Activated CD8-positive, alpha-beta memory T cell treated with anti-CD3 and anti-CD28 coated beads for 36 hours (primary cell): ENCODE measurements around the gene HIF1A. TPM values are rescaled to one million over a fixed set of nuclear protein-coding genes. Genes with fewer than 3 reads are reported as not detected.
"Not testable (repeated sequence)": the region's sequence is repeated elsewhere in the genome, so short reads cannot be mapped to it uniquely, and the experiment has no call there.

ENCODE experiments used
- CTCF ChIA-PET: fragments of 350-600 bp; sonication (Branson Sonifier 250); formaldehyde crosslinking; loops from one replicate; lab custom pipeline; 2021; ENCODE audit warnings: antibody characterized with exemption; lab: Charles Lee
- POLR2A ChIA-PET: fragments of 350-600 bp; sonication (Branson Sonifier 250); formaldehyde crosslinking; loops from one replicate; lab custom pipeline; 2021; ENCODE audit warnings: antibody characterized with exemption; lab: Charles Lee
- total RNA-seq, 2 experiments: library from RNA; stranded (reverse); gene quantifications; one replicate each; pipeline ENCODE4 v1.2.3, GENCODE V29; 2021

The HIF1A gene
- total RNA-seq, 2 experiments from 2014 or later: 158 to 163 TPM

DNA sequence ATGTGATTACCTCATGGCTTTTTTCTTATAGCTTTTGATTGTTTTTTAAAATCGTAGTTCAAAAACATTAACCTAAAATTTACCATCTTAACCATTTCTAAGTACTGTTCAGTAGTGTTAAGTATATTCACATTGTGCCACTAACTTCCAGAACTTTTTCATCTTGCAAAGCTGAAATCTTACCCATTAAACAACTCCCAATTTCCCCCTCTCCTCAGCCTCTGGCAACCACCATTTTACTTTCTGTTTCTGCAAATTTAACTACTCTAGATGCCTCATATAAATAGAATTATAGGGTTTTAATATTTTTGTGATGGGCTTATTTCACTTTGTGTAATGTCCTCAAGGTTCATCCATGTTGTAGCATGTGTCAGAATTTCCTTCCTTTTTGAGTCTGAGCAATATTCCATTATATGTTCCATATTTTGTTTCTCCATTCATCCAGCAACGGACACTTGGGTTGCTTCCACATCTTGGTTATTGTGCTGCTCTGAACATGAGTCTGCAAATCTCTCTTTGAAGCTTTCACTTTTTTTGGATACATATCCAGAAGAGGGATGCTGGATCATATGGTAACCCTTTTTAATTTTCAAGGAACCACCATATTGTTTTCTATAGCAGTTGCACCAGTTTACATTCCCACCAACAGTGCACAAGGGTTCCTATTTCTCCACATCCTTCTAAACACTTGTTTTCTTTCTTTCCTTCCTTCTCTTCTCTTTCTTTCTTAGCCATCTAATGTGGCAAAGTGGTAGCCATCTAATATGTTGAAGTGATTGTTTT lies 5.0 kb downstream of the HIF1A start:
- POLR2A ChIA-PET: no interaction called here

GRCh38 chr14:61701946-61702345 lies 6.6 kb downstream of the HIF1A start:
- ChIA-PET CTCF (interaction anchor here (0.7 kb wide), 1 partner anchor 12 kb away, joined by 4 read pairs; no protein-coding TSS in a partner anchor), POLR2A (interaction anchor here (0.6 to 0.8 kb wide), 2 partner anchors 26 to 107 kb away, joined by 3 to 5 read pairs; no protein-coding TSS in a partner anchor)

More for the DNA sequence above, 5.0 kb downstream of the HIF1A start:
- CTCF ChIA-PET: no interaction called here

DNA sequence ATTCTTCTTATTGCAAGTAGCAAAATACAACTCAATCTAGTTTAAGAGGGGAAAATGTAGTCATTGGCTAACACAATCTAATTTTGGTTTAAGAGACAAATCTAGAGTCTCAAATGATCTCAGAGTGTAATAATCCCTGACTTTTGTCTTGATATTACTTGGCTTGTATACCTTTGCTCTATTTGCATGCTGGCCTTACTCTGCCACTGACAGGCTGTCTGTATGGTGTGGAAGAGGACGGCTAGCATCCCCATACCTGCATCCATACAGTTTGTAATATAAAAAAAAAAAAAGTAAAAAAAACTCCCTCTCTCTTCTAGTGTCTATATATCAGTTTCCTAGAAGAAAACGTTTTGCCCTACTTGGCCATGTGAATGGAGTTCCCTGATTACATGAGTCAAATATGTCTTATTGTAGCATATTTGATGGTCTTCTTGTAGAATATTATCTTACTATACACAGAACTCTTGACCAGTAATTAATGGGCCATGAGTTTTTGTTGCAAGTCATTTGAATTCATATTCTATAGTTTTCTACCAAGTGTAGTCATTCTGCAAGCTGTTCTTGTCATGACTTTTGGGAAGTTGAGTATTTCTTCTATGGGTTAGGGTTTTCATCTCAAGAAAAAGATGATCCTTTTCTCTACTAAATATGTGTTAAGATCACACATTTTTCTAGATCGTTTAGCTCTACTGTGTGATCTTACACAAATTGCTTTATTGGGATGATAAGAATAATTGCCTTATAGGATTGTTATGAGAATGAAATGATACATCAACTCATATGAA lies 8.2 kb downstream of the HIF1A start:
- POLR2A ChIA-PET: interaction anchor here (0.6 to 1.0 kb wide), 2 partner anchors 9 to 19 kb away, joined by 6 to 10 read pairs; partner anchors contain the start of gene HIF1A
- CTCF ChIA-PET: no interaction called here

DNA sequence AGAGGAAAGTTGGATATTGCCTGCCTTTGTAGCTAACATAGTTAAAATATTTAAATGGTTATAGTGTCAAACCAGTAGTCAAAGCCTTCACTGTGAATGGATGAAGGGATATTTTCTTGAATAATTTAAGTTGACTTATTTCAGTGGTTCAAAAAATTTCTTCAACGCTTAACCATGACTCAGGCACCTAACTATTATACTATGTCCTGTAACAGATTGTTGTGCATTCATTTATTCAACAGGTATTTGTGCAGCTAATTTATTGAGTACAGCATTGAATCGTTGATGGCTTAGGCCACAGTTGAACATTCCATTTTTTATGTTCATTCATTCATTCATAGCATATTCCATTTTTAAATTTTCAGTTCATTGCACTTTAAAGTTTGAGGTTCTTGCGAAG lies 9.2 kb downstream of the HIF1A start:
- POLR2A ChIA-PET: no interaction called here
- CTCF ChIA-PET: no interaction called here

DNA sequence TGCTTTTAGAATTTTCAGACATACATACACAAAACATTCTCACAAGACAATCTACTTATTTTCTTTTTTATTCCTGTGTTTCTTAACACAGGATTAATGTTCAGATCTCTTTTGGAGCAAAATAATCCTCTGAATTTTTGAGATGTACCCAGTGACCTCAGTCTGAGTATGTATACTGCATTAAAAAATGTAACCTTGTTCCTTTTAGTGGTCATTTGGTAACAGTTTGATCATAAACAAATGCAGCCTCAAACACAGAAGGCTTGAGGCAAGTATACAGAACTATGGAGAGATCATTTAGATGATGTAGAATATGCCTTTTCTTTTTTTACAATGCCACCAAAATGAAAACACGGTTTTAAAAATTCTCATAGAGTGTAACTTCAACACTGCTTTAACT lies 9.7 kb downstream of the HIF1A start:
- POLR2A ChIA-PET: no interaction called here
- CTCF ChIA-PET: interaction anchor here (1.2 kb wide), 1 partner anchor 10 kb away, joined by 3 read pairs; no protein-coding TSS in a partner anchor

DNA sequence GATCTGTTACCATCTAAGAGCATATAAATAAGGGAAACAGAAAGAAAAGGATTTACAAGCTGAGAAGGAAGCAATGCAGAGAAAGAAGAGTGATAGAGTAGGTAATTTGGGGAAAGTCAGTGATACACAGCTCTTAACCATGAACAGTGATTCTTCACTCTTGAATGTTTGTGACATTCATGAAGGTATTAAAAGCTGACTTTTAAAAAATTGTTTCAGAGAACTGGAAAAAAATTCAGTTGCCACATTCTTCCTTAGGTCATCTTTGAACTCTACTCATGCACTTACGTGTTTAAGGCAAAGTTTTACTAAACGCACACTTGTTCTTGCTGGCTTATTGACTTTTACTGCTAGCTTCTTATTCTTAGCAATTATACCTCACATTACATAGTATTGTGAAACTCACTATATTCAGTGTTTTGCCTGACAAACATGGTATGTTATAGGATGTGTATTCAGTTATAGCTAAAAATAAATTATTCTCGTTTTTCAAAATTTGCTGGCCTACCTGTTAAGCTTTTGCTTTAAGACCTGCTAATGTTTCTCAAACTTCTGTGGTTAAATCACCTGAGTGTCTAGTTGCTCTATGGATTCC lies 10.9 kb downstream of the HIF1A start:
- POLR2A ChIA-PET: no interaction called here
- CTCF ChIA-PET: interaction anchor here (1.0 to 1.2 kb wide), 2 partner anchors 9 to 131 kb away, joined by 3 to 4 read pairs; no protein-coding TSS in a partner anchor

DNA sequence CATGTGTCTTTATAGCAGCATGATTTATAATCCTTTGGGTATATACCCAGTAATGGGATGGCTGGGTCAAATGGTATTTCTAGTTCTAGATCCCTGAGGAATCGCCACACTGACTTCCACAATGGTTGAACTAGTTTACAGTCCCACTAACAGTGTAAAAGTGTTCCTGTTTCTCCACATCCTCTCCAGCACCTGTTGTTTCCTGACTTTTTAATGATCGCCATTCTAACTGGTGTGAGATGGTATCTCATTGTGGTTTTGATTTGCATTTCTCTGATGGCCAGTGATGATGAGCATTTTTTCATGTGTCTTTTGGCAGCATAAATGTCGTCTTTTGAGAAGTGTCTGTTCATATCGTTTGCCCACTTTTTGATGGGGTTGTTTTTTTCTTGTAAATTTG lies 12.5 kb downstream of the HIF1A start:
- POLR2A ChIA-PET, CTCF ChIA-PET: not testable (repeated sequence)

DNA sequence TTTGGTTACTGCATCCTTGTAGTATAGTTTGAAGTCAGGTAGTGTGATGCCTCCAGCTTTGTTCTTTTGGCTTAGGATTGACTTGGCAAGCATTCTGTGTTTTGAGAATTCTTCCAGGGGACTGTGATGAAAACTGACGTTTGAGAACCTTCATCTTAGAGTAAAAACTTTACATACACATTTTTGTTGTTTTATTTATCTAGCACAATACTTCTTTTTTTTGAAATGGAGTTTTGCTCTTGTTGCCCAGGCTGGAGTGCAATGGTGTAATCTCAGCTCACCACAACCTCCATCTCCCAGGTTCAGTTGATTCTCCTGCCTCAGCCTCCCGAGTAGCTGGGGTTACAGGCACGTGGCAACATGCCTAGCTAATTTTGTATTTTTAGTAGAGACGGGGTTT lies 13.4 kb downstream of the HIF1A start:
- CTCF ChIA-PET, POLR2A ChIA-PET: not testable (repeated sequence)

DNA sequence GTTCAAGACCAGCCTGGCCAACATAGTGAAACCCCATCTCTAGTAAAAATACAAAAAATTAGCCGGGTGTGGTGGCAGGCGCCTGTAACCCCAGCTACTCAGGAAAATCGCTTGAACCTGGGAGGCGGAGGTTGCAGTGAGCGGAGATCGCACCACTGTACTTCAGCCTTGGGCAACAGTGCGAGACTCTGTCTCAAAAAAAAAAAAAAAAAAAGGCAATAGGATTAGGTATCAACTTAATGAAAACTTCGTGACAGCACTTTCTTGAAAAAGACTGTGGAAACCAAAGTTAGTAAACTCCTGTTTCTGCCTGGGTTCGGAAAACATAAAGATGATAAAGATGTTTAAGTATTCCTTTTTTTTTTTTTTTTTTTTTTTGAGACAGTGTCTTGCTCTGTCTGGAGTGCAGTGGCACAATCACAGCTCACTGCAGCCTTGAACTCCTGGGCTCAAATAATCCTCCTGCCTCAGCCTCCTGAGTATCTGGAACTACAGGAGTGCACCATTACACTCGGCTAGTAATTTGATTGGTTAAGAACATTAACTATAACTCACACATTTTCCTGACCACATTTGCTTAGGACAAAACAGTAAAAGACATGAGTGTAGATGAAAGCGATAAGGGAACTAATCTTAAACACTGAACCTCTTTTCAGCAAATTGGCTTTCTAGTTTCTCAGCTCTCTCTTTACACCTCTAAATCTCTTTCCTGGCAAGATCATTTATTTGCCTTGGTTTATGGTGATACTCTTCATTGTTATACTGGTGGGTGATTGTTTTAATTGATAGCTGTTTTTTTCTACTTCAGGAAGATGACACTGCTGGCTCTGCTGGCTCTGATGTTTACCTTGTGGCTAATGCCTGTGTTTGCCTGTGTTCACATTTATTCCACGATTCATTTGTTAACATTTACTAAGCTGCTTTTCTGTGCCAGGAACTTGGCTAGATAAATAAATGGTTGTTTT lies 15.8 kb downstream of the HIF1A start:
- ChIA-PET POLR2A (interaction anchor here (0.5 kb wide), 1 partner anchor 124 kb away, joined by 9 read pairs; no protein-coding TSS in a partner anchor), CTCF (interaction anchor here (0.7 kb wide), 1 partner anchor 349 kb away, joined by 3 read pairs; no protein-coding TSS in a partner anchor)

DNA sequence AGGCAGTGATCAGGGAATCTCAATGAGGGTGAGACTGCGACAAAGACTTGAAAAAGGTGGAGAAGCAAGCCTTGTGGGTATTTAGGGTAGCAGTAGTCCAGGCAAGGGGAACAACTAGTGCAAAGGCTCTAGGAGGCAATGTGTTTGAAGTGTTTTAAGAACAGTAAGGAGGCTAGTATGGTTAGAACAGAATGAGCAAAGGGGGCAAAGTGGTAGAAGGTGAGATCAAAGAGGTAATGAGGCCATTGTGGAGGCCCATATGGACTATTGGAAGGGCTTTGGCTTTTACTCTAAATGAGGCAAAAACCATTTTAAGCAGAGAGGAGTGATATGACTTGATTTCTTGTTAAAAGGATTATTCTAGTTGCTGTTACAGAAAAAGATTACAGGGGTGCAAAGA lies 16.8 kb downstream of the HIF1A start:
- POLR2A ChIA-PET: no interaction called here

GRCh38 chr14:61713724-61714437 lies 18.6 kb downstream of the HIF1A start:
- CTCF ChIA-PET: interaction anchor here (0.6 to 1.5 kb wide), 3 partner anchors 8 to 185 kb away, joined by 3 to 4 read pairs (median 3); no protein-coding TSS in a partner anchor
- POLR2A ChIA-PET: interaction anchor here (0.7 to 0.9 kb wide), 2 partner anchors 50 to 53 kb away, joined by 3 to 4 read pairs; no protein-coding TSS in a partner anchor

More for the DNA sequence above, 16.8 kb downstream of the HIF1A start:
- CTCF ChIA-PET: no interaction called here

GRCh38 chr14:61716956-61717355 lies 21.6 kb downstream of the HIF1A start:
- POLR2A ChIA-PET: no interaction called here

GRCh38 chr14:61718039-61718438 lies 22.7 kb downstream of the HIF1A start:
- ChIA-PET CTCF (interaction anchor here (1.1 to 1.6 kb wide), 3 partner anchors 11 to 120 kb away, joined by 3 to 4 read pairs (median 3); no protein-coding TSS in a partner anchor), POLR2A (no interaction called here)

More at GRCh38 chr14:61716956-61717355, 21.6 kb downstream of the HIF1A start:
- CTCF ChIA-PET: interaction anchor here (1.2 kb wide), 1 partner anchor 103 kb away, joined by 3 read pairs; no protein-coding TSS in a partner anchor

GRCh38 chr14:61719344-61720293 lies 24.3 kb downstream of the HIF1A start:
- ChIA-PET POLR2A (interaction anchor here (0.5 kb wide), 1 partner anchor 27 kb away, joined by 4 read pairs; no protein-coding TSS in a partner anchor), CTCF (interaction anchor here (0.9 to 1.4 kb wide), 2 partner anchors 20 to 244 kb away, joined by 3 to 5 read pairs; no protein-coding TSS in a partner anchor)

DNA sequence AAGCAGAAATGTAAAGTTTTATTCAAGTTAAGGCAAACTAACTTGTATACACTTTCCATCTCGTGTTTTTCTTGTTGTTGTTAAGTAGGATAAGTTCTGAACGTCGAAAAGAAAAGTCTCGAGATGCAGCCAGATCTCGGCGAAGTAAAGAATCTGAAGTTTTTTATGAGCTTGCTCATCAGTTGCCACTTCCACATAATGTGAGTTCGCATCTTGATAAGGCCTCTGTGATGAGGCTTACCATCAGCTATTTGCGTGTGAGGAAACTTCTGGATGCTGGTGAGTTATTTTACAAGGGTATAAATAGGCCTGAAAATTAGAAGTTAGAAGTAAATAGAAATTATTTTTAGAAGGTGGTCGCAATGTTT lies 25.0 kb downstream of the HIF1A start:
- POLR2A ChIA-PET: interaction anchor here (0.9 kb wide), 1 partner anchor 226 kb away, joined by 4 read pairs; no protein-coding TSS in a partner anchor
- CTCF ChIA-PET: interaction anchor here (0.9 to 1.4 kb wide), 2 partner anchors 19 to 245 kb away, joined by 3 to 5 read pairs; no protein-coding TSS in a partner anchor

DNA sequence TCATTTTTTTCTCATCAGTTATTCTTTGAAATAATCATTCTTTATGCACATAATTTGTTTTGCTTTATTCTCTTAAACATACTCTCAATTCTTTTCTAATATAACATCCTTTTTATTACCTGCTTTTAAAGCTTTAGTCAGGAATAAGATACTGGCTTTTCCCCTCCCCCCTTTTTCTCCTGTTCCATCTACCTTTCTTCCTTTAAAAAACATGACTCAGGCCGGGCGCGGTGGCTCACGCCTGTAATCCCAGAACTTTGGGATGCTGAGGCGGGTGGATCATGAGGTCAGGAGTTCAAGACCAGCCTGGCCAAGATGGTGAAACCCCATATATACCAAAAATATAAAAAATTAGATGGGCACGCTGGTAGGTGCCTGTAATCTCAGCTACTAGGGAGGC lies 25.4 kb downstream of the HIF1A start:
- ChIA-PET CTCF (interaction anchor here (0.9 to 1.4 kb wide), 2 partner anchors 19 to 245 kb away, joined by 3 to 5 read pairs; no protein-coding TSS in a partner anchor), POLR2A (interaction anchor here (0.9 kb wide), 1 partner anchor 227 kb away, joined by 4 read pairs; no protein-coding TSS in a partner anchor)
